ENCODE measurements around the gene GNPDA2.

The GNPDA2 gene

DNA sequence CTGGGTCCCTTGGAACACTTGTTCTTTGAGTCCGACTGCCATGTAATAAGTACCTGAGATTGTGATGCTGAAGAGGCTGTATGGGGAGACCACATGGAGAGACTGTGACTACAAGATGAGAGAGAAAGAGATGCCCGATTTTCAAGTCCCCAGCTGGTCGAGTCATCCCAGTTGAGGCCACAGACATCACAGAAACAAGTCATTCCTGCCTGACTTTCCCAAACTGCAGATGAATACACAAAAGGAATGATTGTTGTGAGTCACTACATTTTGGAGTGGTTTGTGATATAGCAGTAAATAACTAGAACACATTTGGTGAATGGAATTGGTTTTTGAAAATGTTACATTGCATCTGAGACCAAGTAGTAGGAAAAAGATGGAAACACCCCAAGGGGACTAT is 66.0 kb downstream of the GNPDA2 start:
- no peak overlapping the region for H3K4me3 ChIP-seq (ENCODE audit: low read depth, low read length)
- TF ChIP-seq, protein P1, sequence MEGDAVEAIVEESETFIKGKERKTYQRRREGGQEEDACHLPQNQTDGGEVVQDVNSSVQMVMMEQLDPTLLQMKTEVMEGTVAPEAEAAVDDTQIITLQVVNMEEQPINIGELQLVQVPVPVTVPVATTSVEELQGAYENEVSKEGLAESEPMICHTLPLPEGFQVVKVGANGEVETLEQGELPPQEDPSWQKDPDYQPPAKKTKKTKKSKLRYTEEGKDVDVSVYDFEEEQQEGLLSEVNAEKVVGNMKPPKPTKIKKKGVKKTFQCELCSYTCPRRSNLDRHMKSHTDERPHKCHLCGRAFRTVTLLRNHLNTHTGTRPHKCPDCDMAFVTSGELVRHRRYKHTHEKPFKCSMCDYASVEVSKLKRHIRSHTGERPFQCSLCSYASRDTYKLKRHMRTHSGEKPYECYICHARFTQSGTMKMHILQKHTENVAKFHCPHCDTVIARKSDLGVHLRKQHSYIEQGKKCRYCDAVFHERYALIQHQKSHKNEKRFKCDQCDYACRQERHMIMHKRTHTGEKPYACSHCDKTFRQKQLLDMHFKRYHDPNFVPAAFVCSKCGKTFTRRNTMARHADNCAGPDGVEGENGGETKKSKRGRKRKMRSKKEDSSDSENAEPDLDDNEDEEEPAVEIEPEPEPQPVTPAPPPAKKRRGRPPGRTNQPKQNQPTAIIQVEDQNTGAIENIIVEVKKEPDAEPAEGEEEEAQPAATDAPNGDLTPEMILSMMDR (IDR thresholded peaks at IDR 0.05; ENCODE audit: borderline replicate concordance, insufficient read depth, low read depth, low read length): no peak

DNA sequence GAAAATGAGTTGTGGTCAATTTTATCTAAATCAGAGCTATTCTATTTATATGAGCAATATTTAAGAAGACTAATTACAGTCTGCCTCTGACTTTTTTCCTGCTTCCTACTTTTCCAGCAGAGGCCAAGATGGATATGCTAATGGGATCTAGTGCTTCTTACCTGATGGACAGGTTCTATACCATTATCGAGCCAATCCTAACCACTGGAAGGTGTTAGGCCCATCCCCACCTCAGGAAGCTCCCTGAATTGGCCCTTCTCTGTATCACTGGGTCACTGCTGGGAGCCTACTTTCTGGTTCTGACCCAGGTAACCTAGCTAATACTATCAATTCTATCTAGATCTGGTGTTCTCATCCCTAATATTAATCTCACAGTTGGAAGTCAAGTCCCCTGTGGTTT is 74.4 kb downstream of the GNPDA2 start:
- TF ChIP-seq, protein P1 (IDR thresholded peaks at IDR 0.05; ENCODE audit: borderline replicate concordance, insufficient read depth, low read depth, low read length): no peak
- H3K4me3 ChIP-seq (ENCODE audit: low read depth, low read length): no peak overlapping the region

All from GM12875 (cell line).